HepG2 (cell line): ENCODE data around the gene QSOX2. TPM values are rescaled to one million over a fixed set of nuclear protein-coding genes. Genes with fewer than 3 reads are reported as not detected.

Experiments used
- ATAC-seq: fragments of 200-7000 bp; cut with Tn5 transposase; 3 replicates; pipeline ENCODE4 v1.9.1; 2020; ENCODE audit warnings: mild to moderate bottlenecking, moderate library complexity
- BruUV-seq: library from RNA; stranded (reverse); fragments of 400-500 nt; replicated peaks from 2 replicates; lab custom pipeline; 2021; lab: Mats Ljungman, UMichigan
- CTCF ChIA-PET: fragments of 300-600 bp; formaldehyde crosslinking; extraction: SDS; loops from one replicate; lab custom pipeline; 2021; ENCODE audit warnings: low total read pairs, inconsistent platforms, low intra/inter-chr PET ratio; lab: Yijun Ruan, JAX
- POLR2A ChIA-PET: fragments of 350-600 bp; sonication (Branson Sonifier 250); formaldehyde crosslinking; loops from one replicate; lab custom pipeline; 2020; ENCODE audit warnings: antibody characterized with exemption, inconsistent platforms; lab: Yijun Ruan, JAX
- DNase-seq: peaks from one replicate; pipeline ENCODE4 v3.0.0-alpha.2; 2015; ENCODE audit warnings: low spot score
- FAIRE-seq: peaks from 3 replicates; lab custom pipeline; 2011; peaks lifted over from hg19 to GRCh38; lab: Jason Lieb, UNC
- H2AFZ ChIP-seq: one replicate; pipeline ENCODE4 v1.6.1; 2011; ENCODE audit warnings: low read length, inconsistent platforms
- H3K27ac ChIP-seq: fragments of 300-600 bp; 3 replicates; pipeline ENCODE4 v1.8.0; 2011; ENCODE audit warnings: mixed run types, mild to moderate bottlenecking, mixed read lengths, low read length, inconsistent platforms; ENCODE audit not compliant: insufficient read depth; ENCODE audit errors: extremely low read length
- H3K27me3 ChIP-seq, 2 experiments: fragments of 200-600 bp in 1 of 2; 2 replicates in 1 of 2; 3 replicates in 1 of 2; pipeline versions ENCODE4 v1.6.0 to v1.8.0; 2011; ENCODE audit warnings: low read length in 2 of 2, mild to moderate bottlenecking in 2 of 2, moderate library complexity in 2 of 2, inconsistent platforms in 1 of 2; ENCODE audit not compliant: insufficient read depth in 2 of 2, control insufficient read depth in 1 of 2
- H3K36me3 ChIP-seq, 2 experiments: fragments of 200-600 bp in 1 of 2; replicated peaks in 1 of 2; 2 replicates in 1 of 2; 3 replicates in 1 of 2; pipeline versions ENCODE4 v1.5.1 to v1.8.0; 2011; ENCODE audit warnings: low read length in 2 of 2, inconsistent platforms in 1 of 2; ENCODE audit not compliant: insufficient read depth in 2 of 2, control insufficient read depth in 1 of 2
- H3K4me1 ChIP-seq: 2 replicates; pipeline ENCODE4 v1.5.1; 2012; ENCODE audit warnings: low read length, inconsistent platforms; ENCODE audit not compliant: insufficient read depth
- H3K4me2 ChIP-seq: 2 replicates; pipeline ENCODE4 v1.6.0; 2011; ENCODE audit warnings: low read depth, low read length, inconsistent platforms
- H3K4me3 ChIP-seq, 3 experiments: fragments of 200-600 bp in 1 of 3; sonication (generic), shearing (Covaris generic) in 1 of 3; replicated peaks in 1 of 3; 2 replicates each; pipeline ENCODE4 v1.5.1; 2011 to 2016; ENCODE audit warnings: low read length in 3 of 3, inconsistent platforms in 2 of 3, low read depth in 2 of 3, mild to moderate bottlenecking in 2 of 3, control low read depth in 1 of 3, mixed read lengths in 1 of 3; ENCODE audit not compliant: insufficient read depth in 1 of 3
- H3K79me2 ChIP-seq: one replicate; pipeline ENCODE4 v1.6.1; 2011; ENCODE audit warnings: low read length, inconsistent platforms; ENCODE audit not compliant: insufficient read depth
- H3K9ac ChIP-seq: 2 replicates; pipeline ENCODE4 v1.6.0; 2011; ENCODE audit warnings: mild to moderate bottlenecking, low read depth, low read length, inconsistent platforms; ENCODE audit not compliant: insufficient read depth
- H3K9me3 ChIP-seq: 2 replicates; pipeline ENCODE4 v1.5.1; 2012; ENCODE audit warnings: mild to moderate bottlenecking, low read length
- H4K20me1 ChIP-seq: 2 replicates; pipeline ENCODE4 v1.6.0; 2011; ENCODE audit warnings: inconsistent platforms, mild to moderate bottlenecking, low read length, moderate library complexity; ENCODE audit not compliant: insufficient read depth
- AGO2 ChIP-seq: fragments of 200-400 bp; formaldehyde crosslinking; optimal IDR thresholded peaks from 2 replicates; pipeline ENCODE3; 2017; ENCODE audit warnings: mild to moderate bottlenecking, low read depth, low read length, moderate library complexity
- MYNN ChIP-seq: sonication (generic); formaldehyde crosslinking; IDR thresholded peaks from 2 replicates; pipeline ENCODE4 v1.4.0; 2020; ENCODE audit warnings: mild to moderate bottlenecking, low read depth, missing genetic modification reagents
- NFYC ChIP-seq: IDR thresholded peaks from 2 replicates; pipeline ENCODE4 v1.6.1; 2016; ENCODE audit warnings: missing genetic modification reagents, missing compliant biosample characterization
- NRL ChIP-seq: sonication (generic); formaldehyde crosslinking; IDR thresholded peaks from 2 replicates; pipeline ENCODE4 v1.5.0; 2020; ENCODE audit warnings: missing genetic modification reagents, mild to moderate bottlenecking, moderate library complexity, borderline replicate concordance
- RBFOX2 ChIP-seq: fragments of 200-400 bp; formaldehyde crosslinking; IDR thresholded peaks from 2 replicates; pipeline ENCODE4 v1.6.1; 2017; ENCODE audit warnings: low read depth, mild to moderate bottlenecking, low read length
- REPIN1 ChIP-seq: sonication (generic); formaldehyde crosslinking; IDR thresholded peaks from 2 replicates; pipeline ENCODE4 v1.8.0; 2022; ENCODE audit warnings: missing genetic modification reagents, low read depth, mild to moderate bottlenecking, borderline replicate concordance
- SCMH1 ChIP-seq: sonication (generic); formaldehyde crosslinking; IDR thresholded peaks from 2 replicates; pipeline ENCODE4 v1.9.0; 2021; ENCODE audit warnings: missing genetic modification reagents, mild to moderate bottlenecking, borderline replicate concordance
- ZNF160 ChIP-seq: sonication (generic); formaldehyde crosslinking; IDR thresholded peaks from 2 replicates; pipeline ENCODE4 v1.8.0; 2022; ENCODE audit warnings: mild to moderate bottlenecking, inconsistent platforms, missing genetic modification reagents
- ZNF598 ChIP-seq: sonication (generic); formaldehyde crosslinking; IDR thresholded peaks from 2 replicates; pipeline ENCODE4 v1.5.1; 2020; ENCODE audit warnings: mild to moderate bottlenecking, missing genetic modification reagents, borderline replicate concordance
- ZNF850 ChIP-seq: sonication (generic); formaldehyde crosslinking; conservative IDR thresholded peaks from 2 replicates; pipeline ENCODE4 v1.9.0; 2021; ENCODE audit warnings: mild to moderate bottlenecking, missing genetic modification reagents
- WGBS: methylation state at CpG from one replicate; pipeline ENCODE4 v1.1.6; 2017; ENCODE audit warnings: low lambda C conversion rate; 5-methylcytosine and 5-hydroxymethylcytosine counted together
- in situ Hi-C: cut with HindIII; loops from 2 replicates; pipeline ENCODE4 v1.10.0; 2017; ENCODE audit warnings: low pct_unique_long_range_greater_than_20kb; ENCODE audit not compliant: extremely low pct_ligation_motif_present
- intact Hi-C: fragments of 100-400 bp; cut with micrococcal nuclease; formaldehyde crosslinking; loops from one replicate; pipeline ENCODE4 v1.10.0; 2022; ENCODE audit not compliant: unreplicated experiment
- polyA plus RNA-seq, 8 experiments: library from polyadenylated mRNA; depleted of rRNA in 3 of 8; stranded (reverse) in 7 of 8; unstranded in 1 of 8; fragments of >200 nt; fragmentation: Illumina TruSeq in 4 of 8; extraction: Trizol in 4 of 8; gene quantifications; 2 replicates each; pipeline versions ENCODE4 v1.2.1 to v1.2.3, GENCODE V29; 2011 to 2016; ENCODE audit warnings: low read depth in 4 of 8, missing spikeins in 1 of 8, mixed read lengths in 1 of 8; ENCODE audit not compliant: insufficient read depth in 1 of 8
- total RNA-seq, 5 experiments: library from RNA; depleted of rRNA; stranded (reverse); fragments of >200 nt; fragmentation: Illumina TruSeq; extraction: Trizol; gene quantifications; 2 replicates each; pipeline ENCODE4 v1.2.3, GENCODE V29; 2016; ENCODE audit warnings: low read depth in 1 of 5

QSOX2 gene
- total and polyA plus RNA-seq, 2 of the 13 experiments (the other 11 are each of a cell fraction or from before 2014, with no cell fraction given): 27.1 to 42.1 TPM

GRCh38 chr9:136218271-136218670, 27.3 kb downstream of the QSOX2 start:
- Histone ChIP-seq H3K27me3 (no peaks in the 10 kb centered on the region), H3K36me3 (peaks cover 47 to 86% of the 10 kb centered on the region in 2 experiments), H3K4me3 (no peak overlapping the region)
- TF ChIP-seq AGO2: peak; percentile 40
- TF ChIP-seq NRL (CRISPR knock-in tag): no peak
- no peak for TF ChIP-seq RBFOX2
- no peak for TF ChIP-seq REPIN1 (CRISPR knock-in tag)
- TF ChIP-seq, all 625 proteins: peak for 1
- ChIA-PET POLR2A (no interaction called here), CTCF (no interaction called here)
- H3K4me2 ChIP-seq: no peak overlapping the region
- H3K4me1 ChIP-seq: no peaks in the 10 kb centered on the region
- H4K20me1 ChIP-seq: peaks cover 13% of the 10 kb centered on the region; the same call in 1 of the 2 replicates
- peaks cover 4% of the 10 kb centered on the region for H3K79me2 ChIP-seq
- no peak overlapping the region for H3K9ac ChIP-seq
- H2AFZ ChIP-seq: no peak overlapping the region
- FAIRE-seq (no peak), ATAC-seq (no peak; the same call in 2 of the 3 replicates), DNase-seq (no peak)
- 98% methylated on average over 9 of the region's 16 CpGs for WGBS
- in situ Hi-C loops: no loop called here
- H3K27ac ChIP-seq: no peak overlapping the region
- no TSS peak for BruUV-seq
- intact Hi-C loops: no loop called here
- H3K9me3 ChIP-seq: no peaks in the 10 kb centered on the region

DNA sequence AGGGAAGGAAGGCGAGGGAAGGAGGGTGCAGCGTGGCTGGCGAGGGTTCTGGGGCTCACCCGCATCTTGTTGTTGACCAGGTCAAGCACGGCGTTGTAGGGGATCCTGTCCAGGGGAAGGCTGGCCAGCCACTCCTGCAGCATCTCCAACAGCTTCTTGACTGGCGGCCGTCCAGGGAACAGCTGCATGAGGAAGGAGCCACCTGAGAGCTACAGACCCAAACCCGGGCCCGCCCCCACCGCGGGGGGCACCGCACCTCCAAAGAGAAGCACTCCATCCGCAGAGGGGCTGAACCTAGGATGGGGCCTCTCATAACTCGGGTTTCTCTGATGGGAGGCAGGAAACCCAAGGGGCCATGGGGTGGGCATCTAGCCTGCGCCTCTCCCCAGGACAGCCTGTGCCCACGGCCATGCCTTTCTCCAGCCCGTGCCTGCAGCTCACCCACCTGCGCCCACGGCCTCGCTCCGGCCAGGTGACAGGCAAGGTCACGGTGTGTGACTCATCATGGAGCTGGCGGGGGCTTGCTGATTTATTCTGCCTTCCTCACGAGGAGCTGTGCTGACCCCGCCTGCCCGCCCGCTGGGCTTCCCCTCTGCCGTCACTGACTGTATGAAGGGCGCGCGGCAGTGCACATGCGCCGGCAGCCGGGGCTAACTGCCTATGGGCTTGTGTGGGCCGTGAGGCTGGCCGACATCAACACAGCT, 28.9 kb downstream of the QSOX2 start:
- peaks cover 42 to 85% of the 10 kb centered on the region in 2 experiments for H3K36me3 ChIP-seq
- BruUV-seq: no TSS peak
- no peak overlapping the region for H3K4me3 ChIP-seq
- no peaks in the 10 kb centered on the region for H3K9me3 ChIP-seq
- H3K79me2 ChIP-seq: no peaks in the 10 kb centered on the region
- H3K4me2 ChIP-seq: no peak overlapping the region
- ATAC-seq (no peak), DNase-seq (no peak), FAIRE-seq (no peak)
- TF ChIP-seq SCMH1 (CRISPR knock-in tag): no peak
- no peak for TF ChIP-seq ZNF598
- no peak for TF ChIP-seq ZNF160 (CRISPR knock-in tag)
- peak; percentile 76 for TF ChIP-seq AGO2
- TF ChIP-seq MYNN: no peak
- TF ChIP-seq ZNF850: no peak
- TF ChIP-seq NFYC (CRISPR knock-in tag): no peak
- H3K9ac ChIP-seq: no peak overlapping the region
- peaks cover 5% of the 10 kb centered on the region; the same call in 1 of the 2 replicates for H4K20me1 ChIP-seq
- no peak overlapping the region for H2AFZ ChIP-seq
- no peak overlapping the region for H3K27ac ChIP-seq
- in situ Hi-C loops (no loop called here), intact Hi-C loops (no loop called here)
- no peaks in the 10 kb centered on the region for H3K27me3 ChIP-seq
- H3K4me1 ChIP-seq: no peaks in the 10 kb centered on the region
- ChIA-PET CTCF (no interaction called here), POLR2A (no interaction called here)
- 98% methylated on average over 25 of the region's 37 CpGs for WGBS
